HG03565 (cell line): ENCODE measurements around the gene SMG6.
"Not testable (repeated sequence)": the region's sequence is repeated elsewhere in the genome, so short reads cannot be mapped to it uniquely, and the experiment has no call there.

ENCODE experiments used
- ATAC-seq: cut with Tn5 transposase; IDR thresholded peaks from one replicate; pipeline ENCODE4 v1.9.1; 2021; ENCODE audit warnings: mild to moderate bottlenecking, moderate library complexity; ENCODE audit not compliant: unreplicated experiment

Gene SMG6

DNA sequence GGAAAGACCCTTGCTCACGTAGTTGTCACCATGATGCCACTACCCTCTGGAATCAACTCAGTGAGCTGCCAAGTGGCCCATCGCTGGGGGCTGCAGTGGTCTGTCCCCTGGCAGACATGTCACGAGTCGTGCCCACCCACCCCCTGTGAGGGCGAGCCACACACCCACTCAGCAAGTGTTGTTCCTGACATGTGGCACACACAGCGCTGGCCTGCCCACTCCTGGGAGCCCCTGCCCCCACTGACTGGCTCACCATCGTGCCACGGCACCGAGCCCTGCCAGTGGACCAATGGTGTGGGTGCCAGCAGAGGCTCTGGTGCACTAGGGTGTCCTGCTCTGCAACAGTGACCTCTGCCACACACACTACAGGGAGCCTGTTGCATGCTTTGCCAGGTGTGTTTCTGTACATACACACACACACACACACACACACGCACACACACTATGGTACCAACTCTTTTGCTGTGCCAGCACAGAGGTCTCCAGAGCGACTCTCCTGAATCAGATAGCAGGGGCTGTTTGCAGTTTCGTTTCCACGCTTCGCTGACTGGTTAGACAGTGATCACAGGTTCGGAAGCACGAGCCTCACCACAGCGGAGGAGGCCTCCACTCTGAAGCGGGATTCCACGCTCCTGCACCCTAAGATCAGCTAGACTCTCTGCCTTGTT lies 286.2 kb downstream of the SMG6 start:
- no peak for ATAC-seq

GRCh38 chr17:2016494-2016893 lies 287.1 kb downstream of the SMG6 start:
- no peak for ATAC-seq

- ATAC-seq: no peak
These were observed 288.3 kb downstream of the SMG6 start for GRCh38 chr17:2015314-2015713.

DNA sequence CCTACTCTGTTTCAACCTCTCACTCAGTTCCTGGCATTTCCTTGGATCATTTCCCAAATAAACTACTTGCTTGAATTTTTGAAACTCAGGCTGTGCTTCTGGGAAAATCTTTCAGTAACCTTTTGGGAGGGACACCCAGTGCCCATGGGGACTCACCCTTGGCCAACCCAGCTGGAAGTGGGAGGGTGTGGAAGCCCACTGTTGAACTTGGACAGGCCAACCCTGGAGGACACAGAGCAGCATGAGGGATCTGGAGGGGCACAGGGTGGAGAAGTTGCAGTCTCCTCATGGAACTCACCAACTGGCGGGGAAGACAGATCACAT lies 289.6 kb downstream of the SMG6 start:
- no peak for ATAC-seq

- not testable (repeated sequence) for ATAC-seq
These were observed 290.2 kb downstream of the SMG6 start for GRCh38 chr17:2013220-2013993.

DNA sequence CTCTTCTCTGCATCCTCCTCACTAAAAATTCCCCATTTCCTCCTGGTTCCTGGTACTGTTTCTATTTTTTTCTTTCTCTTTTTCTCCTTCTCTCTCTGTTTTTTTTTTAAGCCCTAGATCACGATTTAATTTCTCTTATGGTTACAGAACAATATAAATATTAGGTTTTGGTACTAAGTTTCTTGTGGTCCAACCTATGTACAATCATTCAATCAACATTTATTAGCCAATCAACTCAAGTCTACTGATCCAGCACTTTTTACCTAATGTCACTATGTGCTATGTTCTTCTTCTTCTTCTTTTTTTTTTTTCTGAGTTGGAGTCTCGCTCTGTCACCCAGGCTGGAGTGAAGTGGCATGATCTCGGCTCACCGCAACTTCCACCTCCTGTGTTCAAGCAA lies 291.1 kb downstream of the SMG6 start:
- no peak for ATAC-seq

DNA sequence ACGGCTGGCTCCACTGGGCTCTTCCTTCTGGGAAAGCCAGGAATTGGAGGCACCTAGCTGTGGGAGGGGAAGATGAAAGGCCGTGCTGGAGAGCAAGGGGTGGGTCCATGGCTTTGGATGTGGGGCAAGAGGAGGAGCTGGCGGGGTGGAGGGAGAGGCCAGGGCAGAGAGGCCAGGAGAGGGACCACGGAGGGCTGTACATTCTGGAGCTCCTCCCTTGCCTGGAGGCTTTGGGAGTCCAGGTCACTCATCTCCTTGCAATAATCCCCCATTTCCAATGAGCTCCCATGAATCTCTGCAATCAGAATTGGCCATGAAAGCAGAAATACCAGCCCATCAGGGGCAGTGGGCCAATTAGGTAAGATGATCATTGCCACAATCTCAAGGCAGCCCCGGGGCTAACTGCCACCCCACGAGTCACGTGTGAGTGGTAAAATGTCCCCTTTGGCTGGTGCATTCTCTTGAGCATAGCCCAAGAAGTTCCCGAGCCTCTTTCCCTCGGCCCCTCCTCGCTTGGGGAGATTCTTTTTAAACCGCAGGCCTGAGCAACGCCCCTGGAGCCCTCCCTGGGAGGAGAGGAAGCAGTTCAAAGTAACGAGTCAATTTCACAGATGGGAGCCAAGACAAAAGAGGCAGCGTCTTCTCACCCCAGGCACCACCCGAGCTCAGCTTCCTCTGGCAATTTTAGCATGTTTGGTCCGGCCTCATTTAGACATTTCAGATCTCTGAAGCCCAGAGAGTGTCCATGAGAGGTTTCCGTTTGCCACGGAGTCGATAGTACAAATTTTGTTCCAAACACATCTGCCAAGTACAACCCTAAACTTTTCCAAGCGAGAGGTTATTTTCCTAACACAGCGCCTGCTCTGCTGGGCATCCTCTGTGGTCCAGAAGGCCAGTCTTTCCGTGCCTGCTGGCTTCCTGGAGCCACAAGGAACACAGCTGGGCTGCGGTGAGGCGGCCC lies 291.9 kb downstream of the SMG6 start:
- ATAC-seq: no peak
